Progenitor cell of endocrine pancreas (in vitro differentiated cells): ENCODE measurements around the gene MEF2A. TPM values are rescaled to one million over a fixed set of nuclear protein-coding genes. Genes with fewer than 3 reads are reported as not detected.

Experiments used
- DNase-seq: peaks from one replicate; pipeline ENCODE4 v3.0.0; 2021; ENCODE audit warnings: low spot score; ENCODE audit not compliant: unreplicated experiment
- H3K27ac Mint-ChIP-seq: 2 replicates; pipeline ENCODE4 v1.8.0; 2021; ENCODE audit warnings: mild to moderate bottlenecking, moderate library complexity, mixed read lengths
- H3K27me3 Mint-ChIP-seq: 2 replicates; pipeline ENCODE4 v1.8.0; 2021; ENCODE audit warnings: mixed read lengths
- H3K36me3 Mint-ChIP-seq: 2 replicates; pipeline ENCODE4 v1.8.0; 2022; ENCODE audit warnings: mixed read lengths; ENCODE audit not compliant: insufficient read depth
- H3K4me1 Mint-ChIP-seq: 2 replicates; pipeline ENCODE4 v1.8.0; 2021; ENCODE audit warnings: low read depth, mixed read lengths
- H3K4me3 Mint-ChIP-seq: 2 replicates; pipeline ENCODE4 v1.8.0; 2021; ENCODE audit warnings: low read depth, mild to moderate bottlenecking, moderate library complexity, mixed read lengths
- H3K9me3 Mint-ChIP-seq: 2 replicates; pipeline ENCODE4 v1.8.0; 2021; ENCODE audit warnings: low read depth, mixed read lengths
- total RNA-seq: library from RNA; stranded (reverse); gene quantifications from 2 replicates; pipeline ENCODE4 v1.2.1, GENCODE V29; 2021
- TF ChIP-seq, protein P1 (sequence below): fragments of 200-600 bp; sonication (generic); IDR thresholded peaks from one replicate; pipeline ENCODE4 v1.5.0; 2021; ENCODE audit warnings: antibody characterized with exemption, mild to moderate bottlenecking; ENCODE audit not compliant: unreplicated experiment

Gene MEF2A
- total RNA-seq, 1 donor from 2014 or later, result 36.2 TPM

DNA sequence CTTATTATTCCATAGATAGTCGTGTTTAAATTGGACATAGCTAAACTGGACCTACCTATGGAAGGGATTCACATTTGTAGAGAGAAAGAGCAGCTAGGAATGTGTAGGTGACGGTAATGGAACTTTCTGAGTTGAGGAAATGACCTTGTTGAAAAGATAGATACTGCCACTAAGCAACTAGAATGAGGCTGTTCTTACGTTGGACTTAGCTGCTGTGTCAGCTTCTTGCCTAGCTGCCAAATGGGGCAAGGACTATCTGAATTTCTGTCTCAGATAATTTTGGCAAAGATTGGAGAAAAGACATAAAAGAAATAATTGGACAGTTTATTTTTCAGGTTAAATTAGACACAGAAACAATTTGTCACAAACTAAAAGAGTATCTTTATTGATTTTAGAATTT is 68.8 kb downstream of the MEF2A start:
- Mint-ChIP-seq H3K4me1 (peaks cover 26% of the 10 kb centered on the region), H3K27me3 (no peaks in the 10 kb centered on the region), H3K36me3 (peaks cover 48% of the 10 kb centered on the region), H3K9me3 (peaks cover 25% of the 10 kb centered on the region), H3K27ac (peak overlapping the region; percentile 11), H3K4me3 (no peak overlapping the region)
- DNase-seq, result no peak
- TF ChIP-seq, protein P1, sequence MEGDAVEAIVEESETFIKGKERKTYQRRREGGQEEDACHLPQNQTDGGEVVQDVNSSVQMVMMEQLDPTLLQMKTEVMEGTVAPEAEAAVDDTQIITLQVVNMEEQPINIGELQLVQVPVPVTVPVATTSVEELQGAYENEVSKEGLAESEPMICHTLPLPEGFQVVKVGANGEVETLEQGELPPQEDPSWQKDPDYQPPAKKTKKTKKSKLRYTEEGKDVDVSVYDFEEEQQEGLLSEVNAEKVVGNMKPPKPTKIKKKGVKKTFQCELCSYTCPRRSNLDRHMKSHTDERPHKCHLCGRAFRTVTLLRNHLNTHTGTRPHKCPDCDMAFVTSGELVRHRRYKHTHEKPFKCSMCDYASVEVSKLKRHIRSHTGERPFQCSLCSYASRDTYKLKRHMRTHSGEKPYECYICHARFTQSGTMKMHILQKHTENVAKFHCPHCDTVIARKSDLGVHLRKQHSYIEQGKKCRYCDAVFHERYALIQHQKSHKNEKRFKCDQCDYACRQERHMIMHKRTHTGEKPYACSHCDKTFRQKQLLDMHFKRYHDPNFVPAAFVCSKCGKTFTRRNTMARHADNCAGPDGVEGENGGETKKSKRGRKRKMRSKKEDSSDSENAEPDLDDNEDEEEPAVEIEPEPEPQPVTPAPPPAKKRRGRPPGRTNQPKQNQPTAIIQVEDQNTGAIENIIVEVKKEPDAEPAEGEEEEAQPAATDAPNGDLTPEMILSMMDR, result no peak

DNA sequence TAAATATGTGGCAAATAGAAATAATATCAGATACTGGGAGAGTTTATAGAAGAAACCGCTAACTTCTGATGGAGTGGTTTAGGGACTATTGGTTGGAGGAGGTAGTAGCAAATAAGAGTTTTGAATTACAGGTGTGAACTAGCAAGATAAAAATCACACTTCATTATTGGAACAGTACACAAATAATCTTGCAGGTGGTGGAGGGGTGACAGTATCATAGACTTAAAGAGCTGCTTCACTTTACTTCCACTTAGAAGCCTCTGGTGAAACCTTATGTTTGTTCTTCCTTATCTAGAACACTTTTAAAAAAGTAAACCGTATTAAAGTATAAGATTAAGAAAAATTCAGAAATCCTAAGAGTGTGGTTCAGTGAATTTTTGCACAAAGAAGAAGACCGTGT is 69.4 kb downstream of the MEF2A start:
- Mint-ChIP-seq H3K36me3 (peaks cover 45% of the 10 kb centered on the region), H3K9me3 (peaks cover 21% of the 10 kb centered on the region), H3K27ac (no peak overlapping the region), H3K4me1 (peaks cover 23% of the 10 kb centered on the region), H3K4me3 (no peak overlapping the region), H3K27me3 (no peaks in the 10 kb centered on the region)
- DNase-seq, result no peak
- TF ChIP-seq, protein P1, result no peak

DNA sequence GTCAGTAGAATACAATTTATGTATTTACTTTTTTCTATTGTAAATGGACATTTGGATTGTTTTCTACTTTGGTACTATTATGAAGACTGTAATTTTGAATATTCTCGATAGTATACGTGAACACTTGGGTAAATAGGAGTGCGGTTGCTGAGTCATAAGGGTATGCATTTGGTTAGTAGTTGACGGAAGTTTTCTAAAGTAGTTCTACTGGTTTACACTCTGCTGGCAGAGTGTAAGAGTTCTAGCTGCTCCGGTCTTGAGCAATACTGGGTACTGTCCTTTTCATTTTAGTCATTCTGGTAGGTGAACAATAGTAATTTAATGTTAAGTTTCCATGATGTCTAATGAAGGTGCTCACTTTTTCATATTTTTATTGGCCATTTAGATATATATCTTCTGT is 70.0 kb downstream of the MEF2A start:
- peaks cover 45% of the 10 kb centered on the region for H3K36me3 Mint-ChIP-seq
- H3K27ac Mint-ChIP-seq, result peak overlapping the region; percentile 20

DNA sequence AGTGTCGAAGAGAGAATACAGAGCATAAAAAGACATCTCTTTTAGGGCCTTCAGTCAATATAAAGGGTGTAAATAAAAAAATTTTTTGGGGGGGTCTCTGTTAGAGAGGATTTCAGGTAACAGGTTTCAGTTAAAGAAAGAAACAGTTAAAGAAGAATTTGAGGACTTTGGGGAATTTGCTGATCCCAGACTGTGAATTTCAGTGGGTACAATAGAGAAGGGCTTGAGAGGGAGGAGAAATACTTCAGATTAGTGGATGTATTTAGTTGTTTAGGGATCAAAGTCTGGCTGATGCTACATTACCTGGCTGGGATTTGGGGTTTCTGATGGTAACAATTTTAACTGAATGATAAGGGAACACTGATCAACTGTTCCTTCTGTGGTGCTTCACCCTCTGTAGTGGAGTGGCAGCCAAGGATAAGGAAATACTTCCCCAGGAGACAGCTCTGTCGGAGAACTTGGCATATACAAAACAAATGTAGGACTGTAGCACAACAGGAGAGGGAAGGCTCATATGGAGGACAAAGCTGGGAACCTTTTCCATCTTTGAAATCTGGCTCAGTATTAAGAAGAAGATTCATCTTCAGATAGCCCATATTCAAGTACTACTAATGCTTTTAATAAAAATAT is 79.2 kb downstream of the MEF2A start:
- no peak for DNase-seq
- H3K4me3 Mint-ChIP-seq, result no peak overlapping the region
- H3K9me3 Mint-ChIP-seq, result peaks cover 7% of the 10 kb centered on the region
- H3K4me1 Mint-ChIP-seq, result no peaks in the 10 kb centered on the region
- no peak overlapping the region for H3K27ac Mint-ChIP-seq
- no peaks in the 10 kb centered on the region for H3K27me3 Mint-ChIP-seq
- TF ChIP-seq, protein P1, result no peak
- H3K36me3 Mint-ChIP-seq, result peaks cover 43% of the 10 kb centered on the region

More for the DNA sequence above, 70.0 kb downstream of the MEF2A start:
- TF ChIP-seq, protein P1, result no peak
- Mint-ChIP-seq H3K4me1 (peaks cover 20% of the 10 kb centered on the region), H3K4me3 (no peak overlapping the region), H3K9me3 (peaks cover 20% of the 10 kb centered on the region), H3K27me3 (no peaks in the 10 kb centered on the region)
- no peak for DNase-seq

DNA sequence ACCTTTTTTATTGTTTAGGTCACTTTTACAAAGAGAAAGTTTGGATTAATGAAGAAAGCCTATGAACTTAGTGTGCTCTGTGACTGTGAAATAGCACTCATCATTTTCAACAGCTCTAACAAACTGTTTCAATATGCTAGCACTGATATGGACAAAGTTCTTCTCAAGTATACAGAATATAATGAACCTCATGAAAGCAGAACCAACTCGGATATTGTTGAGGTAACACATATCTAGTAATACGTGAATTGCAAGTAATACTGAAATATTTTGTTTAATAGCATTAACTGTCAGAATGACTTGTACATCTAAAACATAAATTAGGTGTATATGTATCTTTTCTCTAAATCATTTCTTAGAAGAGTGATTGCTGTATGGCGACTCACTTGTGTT is 79.8 kb downstream of the MEF2A start:
- TF ChIP-seq, protein P1, result no peak
- peaks cover 7% of the 10 kb centered on the region for H3K9me3 Mint-ChIP-seq
- no peak overlapping the region for H3K27ac Mint-ChIP-seq
- peaks cover 45% of the 10 kb centered on the region for H3K36me3 Mint-ChIP-seq
- H3K4me1 Mint-ChIP-seq, result no peaks in the 10 kb centered on the region
- H3K27me3 Mint-ChIP-seq, result no peaks in the 10 kb centered on the region
- DNase-seq, result no peak
- H3K4me3 Mint-ChIP-seq, result no peak overlapping the region
